SK-N-SH (cell line): ENCODE results near the gene RRBP1. TPM values are rescaled to one million over a fixed set of nuclear protein-coding genes. Genes with fewer than 3 reads are reported as not detected.

Experiments
- CTCF ChIA-PET: fragments of 300-600, 350-600 bp; formaldehyde crosslinking; extraction: SDS; loops from one replicate; lab custom pipeline; 2021; lab: Yijun Ruan, JAX
- POLR2A ChIA-PET: fragments of 350-600 bp; sonication (Branson Sonifier 250); formaldehyde crosslinking; extraction: SDS; loops from one replicate; lab custom pipeline; 2020; ENCODE audit warnings: antibody characterized with exemption, inconsistent platforms; lab: Yijun Ruan, JAX
- DNase-seq: peaks from one replicate; pipeline ENCODE4 v3.0.0; 2012
- H2AFZ ChIP-seq: fragments of 200-600 bp; sonication (generic); 2 replicates; pipeline ENCODE4 v1.8.1; 2016; ENCODE audit warnings: antibody characterized with exemption, mild to moderate bottlenecking, low read depth
- H3F3A ChIP-seq: fragments of 200-600 bp; sonication (generic); replicated peaks from 2 replicates; pipeline ENCODE3; 2016; ENCODE audit warnings: antibody characterized with exemption, mild to moderate bottlenecking; ENCODE audit not compliant: insufficient read depth
- H3K27ac ChIP-seq, 2 experiments: fragments of 200-500 bp in 1 of 2; fragments of 200-600 bp in 1 of 2; sonication (Bioruptor generic) in 1 of 2; sonication (generic), shearing (Covaris generic) in 1 of 2; 2 replicates each; pipeline versions ENCODE4 v1.5.1 to v1.6.1; 2014 to 2016; ENCODE audit warnings: low read depth in 2 of 2, inconsistent platforms in 1 of 2, low read length in 1 of 2, mild to moderate bottlenecking in 1 of 2, mixed read lengths in 1 of 2
- H3K27me3 ChIP-seq: fragments of 200-600 bp; sonication (generic), shearing (Covaris generic); 2 replicates; pipeline ENCODE4 v1.6.1; 2016; ENCODE audit warnings: mixed run types; ENCODE audit not compliant: insufficient read depth
- H3K36me3 ChIP-seq, 2 experiments: fragments of 200-500 bp in 1 of 2; fragments of 200-600 bp in 1 of 2; sonication (Bioruptor generic) in 1 of 2; sonication (generic) in 1 of 2; replicated peaks in 1 of 2; 2 replicates each; pipeline versions ENCODE3 to v1.5.1; 2014 to 2016; ENCODE audit warnings: low read length in 1 of 2, mild to moderate bottlenecking in 1 of 2; ENCODE audit not compliant: insufficient read depth in 2 of 2, control insufficient read depth in 1 of 2
- H3K4me1 ChIP-seq, 2 experiments: fragments of 200-500 bp in 1 of 2; fragments of 200-600 bp in 1 of 2; sonication (Bioruptor generic) in 1 of 2; sonication (generic), shearing (Covaris generic) in 1 of 2; 2 replicates each; pipeline versions ENCODE4 v1.5.1 to v1.6.1; 2014 to 2016; ENCODE audit warnings: low read depth in 1 of 2, low read length in 1 of 2, mixed run types in 1 of 2; ENCODE audit not compliant: insufficient read depth in 2 of 2, control insufficient read depth in 1 of 2
- H3K4me2 ChIP-seq: fragments of 200-600 bp; sonication (generic), shearing (Covaris generic); 2 replicates; pipeline ENCODE4 v1.6.1; 2017; ENCODE audit warnings: mixed run types
- H3K4me3 ChIP-seq, 2 experiments: fragments of 200-500 bp in 1 of 2; fragments of 200-600 bp in 1 of 2; sonication (Bioruptor generic) in 1 of 2; sonication (generic), shearing (Covaris generic) in 1 of 2; 2 replicates each; pipeline versions ENCODE4 v1.5.1 to v1.8.1; 2014 to 2016; ENCODE audit warnings: low read depth in 2 of 2, inconsistent platforms in 1 of 2, low read length in 1 of 2, mild to moderate bottlenecking in 1 of 2, mixed read lengths in 1 of 2, moderate library complexity in 1 of 2
- H3K79me2 ChIP-seq: fragments of 200-600 bp; sonication (generic); 2 replicates; pipeline ENCODE4 v1.8.1; 2017; ENCODE audit warnings: mild to moderate bottlenecking; ENCODE audit not compliant: insufficient read depth
- H3K9ac ChIP-seq: fragments of 200-600 bp; sonication (generic); 2 replicates; pipeline ENCODE4 v1.6.1; 2017; ENCODE audit warnings: mixed run types
- H3K9me2 ChIP-seq: fragments of 200-600 bp; sonication (generic); 2 replicates; pipeline ENCODE4 v1.6.1; 2017; ENCODE audit warnings: mixed run types
- H3K9me3 ChIP-seq: fragments of 200-600 bp; sonication (generic); 2 replicates; pipeline ENCODE4 v1.6.1; 2017; ENCODE audit warnings: mixed run types, mild to moderate bottlenecking, moderate library complexity
- H4K20me1 ChIP-seq: fragments of 200-600 bp; sonication (generic); 2 replicates; pipeline ENCODE4 v1.6.1; 2017; ENCODE audit warnings: mild to moderate bottlenecking, mixed run types; ENCODE audit not compliant: insufficient read depth
- CHD2 ChIP-seq: fragments of 150-350 bp; IDR thresholded peaks from 2 replicates; pipeline ENCODE4 v1.6.1; 2018; ENCODE audit warnings: low read length; ENCODE audit not compliant: partially characterized antibody
- EP300 ChIP-seq, 2 experiments: IDR thresholded peaks; 2 replicates each; pipeline versions ENCODE4 v1.4.0 to v1.6.1; 2012; ENCODE audit warnings: borderline replicate concordance in 1 of 2, low read depth in 1 of 2, low read length in 1 of 2
- GABPA ChIP-seq: IDR thresholded peaks from 2 replicates; pipeline ENCODE4 v1.4.0; 2012; ENCODE audit warnings: low read depth, mild to moderate bottlenecking
- JUND ChIP-seq: IDR thresholded peaks from 2 replicates; pipeline ENCODE4 v1.4.0; 2012
- MEF2A ChIP-seq: IDR thresholded peaks from 2 replicates; pipeline ENCODE4 v1.4.0; 2012; ENCODE audit warnings: low read depth, borderline replicate concordance
- NRF1 ChIP-seq: IDR thresholded peaks from 2 replicates; pipeline ENCODE4 v1.6.1; 2012; ENCODE audit warnings: low read depth, mild to moderate bottlenecking, low read length
- POLR2AphosphoS5 ChIP-seq: IDR thresholded peaks from 2 replicates; pipeline ENCODE4 v1.6.1; 2012; ENCODE audit warnings: low read depth, low read length
- RAD21 ChIP-seq: IDR thresholded peaks from 2 replicates; pipeline ENCODE4 v1.6.1; 2012; ENCODE audit warnings: mild to moderate bottlenecking, low read length
- RCOR1 ChIP-seq: fragments of 150-350 bp; IDR thresholded peaks from 2 replicates; pipeline ENCODE4 v1.6.1; 2017; ENCODE audit warnings: antibody characterized with exemption, low read length
- SIN3A ChIP-seq: IDR thresholded peaks from 2 replicates; pipeline ENCODE4 v1.6.1; 2012; ENCODE audit warnings: low read depth, mild to moderate bottlenecking, low read length, moderate library complexity, borderline replicate concordance
- TAF1 ChIP-seq: IDR thresholded peaks from 2 replicates; pipeline ENCODE4 v1.6.1; 2012; ENCODE audit warnings: low read depth, mild to moderate bottlenecking, low read length, moderate library complexity, borderline replicate concordance
- TEAD4 ChIP-seq: IDR thresholded peaks from 2 replicates; pipeline ENCODE4 v1.4.0; 2012; ENCODE audit warnings: mild to moderate bottlenecking, borderline replicate concordance; ENCODE audit not compliant: insufficient read depth
- WGBS: methylation state at CpG from one replicate; pipeline ENCODE4 v1.1.6; 2017; ENCODE audit warnings: low lambda C conversion rate; 5-methylcytosine and 5-hydroxymethylcytosine counted together
- polyA plus RNA-seq, 3 experiments: library from polyadenylated mRNA; depleted of rRNA; stranded (reverse); fragments of >200 nt; gene quantifications; 2 replicates each; pipeline ENCODE4 v1.2.3, GENCODE V29; 2012
- TF ChIP-seq, protein P1 (sequence below): fragments of 150-350 bp; IDR thresholded peaks from 2 replicates; pipeline ENCODE4 v1.6.1; 2017; ENCODE audit warnings: antibody characterized with exemption, low read length, low read depth, borderline replicate concordance
- TF ChIP-seq, protein P2 (sequence below): IDR thresholded peaks from 2 replicates; pipeline ENCODE4; 2012
- TF ChIP-seq, protein P3 (sequence below): fragments of 150-350 bp; IDR thresholded peaks from 2 replicates; pipeline ENCODE4 v1.6.1; 2016; ENCODE audit warnings: mild to moderate bottlenecking, low read depth, low read length
- TF ChIP-seq, protein P4 (sequence below): IDR thresholded peaks from 2 replicates; pipeline ENCODE4 v1.6.1; 2012; ENCODE audit warnings: mild to moderate bottlenecking, low read depth, low read length, moderate library complexity

The RRBP1 gene
- polyA plus RNA-seq, 1 of the 3 experiments (the other 2 are of a cell fraction) = 50.2 TPM

DNA sequence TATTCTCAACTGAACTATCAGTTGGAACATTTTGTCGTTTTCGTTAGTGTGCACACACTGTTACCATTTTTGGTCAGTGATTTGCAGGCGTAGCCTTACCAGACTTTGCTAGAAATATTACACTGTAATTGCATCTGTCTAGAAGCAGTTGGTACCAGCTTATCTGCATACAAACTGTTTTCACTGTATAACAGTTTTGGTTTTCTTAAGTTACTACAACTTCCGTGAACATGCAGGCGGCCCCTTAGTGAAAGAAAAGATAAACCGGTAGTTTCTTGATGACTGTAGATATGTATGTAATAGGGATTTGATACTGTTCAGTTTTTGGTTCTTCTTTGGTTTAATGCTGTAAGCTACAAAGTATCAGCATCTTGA, 110.9 kb downstream of the RRBP1 start:
- DNase-seq = no peak
- POLR2A ChIA-PET = interaction anchor here (1.2 kb wide), 1 partner anchor 66 kb away, joined by 3 read pairs; no protein-coding TSS in a partner anchor
- peak overlapping the region; percentile 93 to 99 for H3K27ac ChIP-seq

More for the DNA sequence above, 110.9 kb downstream of the RRBP1 start:
- CTCF ChIA-PET = interaction anchor here (0.9 to 3.3 kb wide), 9 partner anchors 10 to 392 kb away, joined by 3 to 16 read pairs (median 5); no protein-coding TSS in a partner anchor
- H3K4me1 ChIP-seq = peaks cover 0 to 3% of the 10 kb centered on the region in 2 experiments; a peak in 2 of 4 replicates
- peak overlapping the region; percentile 84 for H3K4me2 ChIP-seq
- WGBS = 10% methylated on average over 6 of the region's 6 CpGs
- no peak overlapping the region for H2AFZ ChIP-seq
- peaks cover 59% of the 10 kb centered on the region for H4K20me1 ChIP-seq
- peak overlapping the region; percentile 92 to 97 for H3K4me3 ChIP-seq
- H3K9me2 ChIP-seq = no peaks in the 10 kb centered on the region
- no peaks in the 10 kb centered on the region for H3K9me3 ChIP-seq
- TF ChIP-seq, protein P1, sequence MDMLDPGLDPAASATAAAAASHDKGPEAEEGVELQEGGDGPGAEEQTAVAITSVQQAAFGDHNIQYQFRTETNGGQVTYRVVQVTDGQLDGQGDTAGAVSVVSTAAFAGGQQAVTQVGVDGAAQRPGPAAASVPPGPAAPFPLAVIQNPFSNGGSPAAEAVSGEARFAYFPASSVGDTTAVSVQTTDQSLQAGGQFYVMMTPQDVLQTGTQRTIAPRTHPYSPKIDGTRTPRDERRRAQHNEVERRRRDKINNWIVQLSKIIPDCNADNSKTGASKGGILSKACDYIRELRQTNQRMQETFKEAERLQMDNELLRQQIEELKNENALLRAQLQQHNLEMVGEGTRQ = no peak
- TF ChIP-seq POLR2AphosphoS5 (no peak), SIN3A (no peak), RAD21 (no peak), MEF2A (no peak), JUND (no peak), NRF1 (no peak), CHD2 (no peak), EP300 (IDR thresholded peaks at IDR 0.05; ENCODE audit: borderline replicate concordance in 1 of 2, low read depth in 1 of 2, low read length in 1 of 2) (no peak), GABPA (no peak), TEAD4 (no peak), RCOR1 (no peak), TAF1 (no peak)
- TF ChIP-seq, protein P2, sequence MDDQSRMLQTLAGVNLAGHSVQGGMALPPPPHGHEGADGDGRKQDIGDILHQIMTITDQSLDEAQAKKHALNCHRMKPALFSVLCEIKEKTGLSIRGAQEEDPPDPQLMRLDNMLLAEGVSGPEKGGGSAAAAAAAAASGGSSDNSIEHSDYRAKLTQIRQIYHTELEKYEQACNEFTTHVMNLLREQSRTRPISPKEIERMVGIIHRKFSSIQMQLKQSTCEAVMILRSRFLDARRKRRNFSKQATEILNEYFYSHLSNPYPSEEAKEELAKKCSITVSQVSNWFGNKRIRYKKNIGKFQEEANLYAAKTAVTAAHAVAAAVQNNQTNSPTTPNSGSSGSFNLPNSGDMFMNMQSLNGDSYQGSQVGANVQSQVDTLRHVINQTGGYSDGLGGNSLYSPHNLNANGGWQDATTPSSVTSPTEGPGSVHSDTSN = no peak
- TF ChIP-seq, protein P3, sequence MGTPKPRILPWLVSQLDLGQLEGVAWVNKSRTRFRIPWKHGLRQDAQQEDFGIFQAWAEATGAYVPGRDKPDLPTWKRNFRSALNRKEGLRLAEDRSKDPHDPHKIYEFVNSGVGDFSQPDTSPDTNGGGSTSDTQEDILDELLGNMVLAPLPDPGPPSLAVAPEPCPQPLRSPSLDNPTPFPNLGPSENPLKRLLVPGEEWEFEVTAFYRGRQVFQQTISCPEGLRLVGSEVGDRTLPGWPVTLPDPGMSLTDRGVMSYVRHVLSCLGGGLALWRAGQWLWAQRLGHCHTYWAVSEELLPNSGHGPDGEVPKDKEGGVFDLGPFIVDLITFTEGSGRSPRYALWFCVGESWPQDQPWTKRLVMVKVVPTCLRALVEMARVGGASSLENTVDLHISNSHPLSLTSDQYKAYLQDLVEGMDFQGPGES = no peak
- TF ChIP-seq, protein P4, sequence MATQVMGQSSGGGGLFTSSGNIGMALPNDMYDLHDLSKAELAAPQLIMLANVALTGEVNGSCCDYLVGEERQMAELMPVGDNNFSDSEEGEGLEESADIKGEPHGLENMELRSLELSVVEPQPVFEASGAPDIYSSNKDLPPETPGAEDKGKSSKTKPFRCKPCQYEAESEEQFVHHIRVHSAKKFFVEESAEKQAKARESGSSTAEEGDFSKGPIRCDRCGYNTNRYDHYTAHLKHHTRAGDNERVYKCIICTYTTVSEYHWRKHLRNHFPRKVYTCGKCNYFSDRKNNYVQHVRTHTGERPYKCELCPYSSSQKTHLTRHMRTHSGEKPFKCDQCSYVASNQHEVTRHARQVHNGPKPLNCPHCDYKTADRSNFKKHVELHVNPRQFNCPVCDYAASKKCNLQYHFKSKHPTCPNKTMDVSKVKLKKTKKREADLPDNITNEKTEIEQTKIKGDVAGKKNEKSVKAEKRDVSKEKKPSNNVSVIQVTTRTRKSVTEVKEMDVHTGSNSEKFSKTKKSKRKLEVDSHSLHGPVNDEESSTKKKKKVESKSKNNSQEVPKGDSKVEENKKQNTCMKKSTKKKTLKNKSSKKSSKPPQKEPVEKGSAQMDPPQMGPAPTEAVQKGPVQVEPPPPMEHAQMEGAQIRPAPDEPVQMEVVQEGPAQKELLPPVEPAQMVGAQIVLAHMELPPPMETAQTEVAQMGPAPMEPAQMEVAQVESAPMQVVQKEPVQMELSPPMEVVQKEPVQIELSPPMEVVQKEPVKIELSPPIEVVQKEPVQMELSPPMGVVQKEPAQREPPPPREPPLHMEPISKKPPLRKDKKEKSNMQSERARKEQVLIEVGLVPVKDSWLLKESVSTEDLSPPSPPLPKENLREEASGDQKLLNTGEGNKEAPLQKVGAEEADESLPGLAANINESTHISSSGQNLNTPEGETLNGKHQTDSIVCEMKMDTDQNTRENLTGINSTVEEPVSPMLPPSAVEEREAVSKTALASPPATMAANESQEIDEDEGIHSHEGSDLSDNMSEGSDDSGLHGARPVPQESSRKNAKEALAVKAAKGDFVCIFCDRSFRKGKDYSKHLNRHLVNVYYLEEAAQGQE = no peak
- H3K79me2 ChIP-seq = peaks cover 67% of the 10 kb centered on the region
- peaks cover 3 to 14% of the 10 kb centered on the region in 2 experiments for H3K36me3 ChIP-seq
- H3F3A ChIP-seq = peaks cover 12% of the 10 kb centered on the region
- H3K27me3 ChIP-seq = no peaks in the 10 kb centered on the region
- H3K9ac ChIP-seq = peak overlapping the region; percentile 95
